GM12878 (cell line): ENCODE measurements around the gene TADA3. TPM values are rescaled to one million over a fixed set of nuclear protein-coding genes. Genes with fewer than 3 reads are reported as not detected.

ENCODE experiments used
- ATAC-seq: fragments of 200-7000 bp; cut with Tn5 transposase; 3 replicates; pipeline ENCODE4 v1.9.1; 2020; ENCODE audit warnings: mild to moderate bottlenecking, moderate library complexity
- BruUV-seq: library from RNA; stranded (reverse); fragments of 400-500 nt; replicated peaks from 2 replicates; lab custom pipeline; 2021; lab: Mats Ljungman, UMichigan
- CTCF ChIA-PET: fragments of 300-600 bp; sonication (Branson Sonifier 250); formaldehyde crosslinking; extraction: SDS; loops from one replicate; lab custom pipeline; 2021; ENCODE audit warnings: inconsistent platforms; lab: Yijun Ruan, JAX
- POLR2A ChIA-PET: fragments of 350-600 bp; formaldehyde crosslinking; extraction: SDS; loops from one replicate; lab custom pipeline; 2021; ENCODE audit warnings: inconsistent platforms; lab: Charles Lee
- RAD21 ChIA-PET: fragments of 300-600 bp; sonication (Branson Sonifier 250); formaldehyde crosslinking; loops from one replicate; lab custom pipeline; 2023; ENCODE audit warnings: antibody characterized with exemption; ENCODE audit not compliant: unreplicated experiment; lab: Charles Lee
- SMC1A ChIA-PET: fragments of 300-600 bp; sonication (Branson Sonifier 250); formaldehyde crosslinking; loops from one replicate; lab custom pipeline; 2023; ENCODE audit not compliant: unreplicated experiment, uncharacterized antibody; lab: Charles Lee
- DNase-seq: peaks from one replicate; pipeline ENCODE4 v3.0.0-alpha.2; 2011; ENCODE audit warnings: low read depth, low spot score
- FAIRE-seq: peaks from 3 replicates; lab custom pipeline; 2011; peaks lifted over from hg19 to GRCh38; lab: Jason Lieb, UNC
- H2AFZ ChIP-seq: 2 replicates; pipeline ENCODE4 v1.6.0; 2011; ENCODE audit warnings: low read depth, low read length, control low read depth; ENCODE audit not compliant: control insufficient read depth
- H3K27ac ChIP-seq: 2 replicates; pipeline ENCODE4 v1.5.1; 2011; ENCODE audit warnings: control low read depth; ENCODE audit not compliant: control insufficient read depth, insufficient read depth
- H3K27me3 ChIP-seq, 2 experiments: replicated peaks in 1 of 2; 2 replicates each; pipeline versions ENCODE4 v1.6.0 to v1.6.1; 2011; ENCODE audit warnings: low read length in 1 of 2; ENCODE audit not compliant: control insufficient read depth in 2 of 2, insufficient read depth in 2 of 2
- H3K36me3 ChIP-seq, 2 experiments: 2 replicates each; pipeline ENCODE4 v1.5.1; 2011; ENCODE audit warnings: low read length in 1 of 2; ENCODE audit not compliant: control insufficient read depth in 2 of 2, insufficient read depth in 2 of 2
- H3K4me1 ChIP-seq: 2 replicates; pipeline ENCODE4 v1.6.1; 2011; ENCODE audit warnings: mild to moderate bottlenecking, low read length, moderate library complexity, mixed read lengths; ENCODE audit not compliant: control insufficient read depth, insufficient read depth
- H3K4me2 ChIP-seq: 2 replicates; pipeline ENCODE4 v1.6.0; 2011; ENCODE audit warnings: control low read depth; ENCODE audit not compliant: control insufficient read depth, insufficient read depth
- H3K4me3 ChIP-seq: fragments of 200-600 bp; sonication (generic); 2 replicates; pipeline ENCODE4 v1.5.1; 2016
- H3K79me2 ChIP-seq: 2 replicates; pipeline ENCODE4 v1.6.0; 2011; ENCODE audit warnings: low read length; ENCODE audit not compliant: control insufficient read depth, insufficient read depth
- H3K9ac ChIP-seq: 2 replicates; pipeline ENCODE4 v1.8.0; 2011; ENCODE audit warnings: low read length, control low read depth, mixed read lengths; ENCODE audit not compliant: control insufficient read depth, insufficient read depth
- H3K9me3 ChIP-seq: replicated peaks from 3 replicates; pipeline ENCODE4 v1.5.1; 2011; ENCODE audit warnings: mild to moderate bottlenecking, low read length; ENCODE audit not compliant: control insufficient read depth, insufficient read depth
- H4K20me1 ChIP-seq: 2 replicates; pipeline ENCODE4 v1.6.0; 2011; ENCODE audit not compliant: control insufficient read depth, insufficient read depth
- HDAC6 ChIP-seq: fragments of 200-600 bp; sonication (generic); IDR thresholded peaks from one replicate; pipeline ENCODE4 v1.8.0; 2017; ENCODE audit warnings: antibody characterized with exemption; ENCODE audit not compliant: unreplicated experiment
- KDM1A ChIP-seq: fragments of 200-600 bp; sonication (generic); IDR thresholded peaks from 2 replicates; pipeline ENCODE4 v1.6.1; 2016; ENCODE audit warnings: borderline replicate concordance
- POU2F2 ChIP-seq: IDR thresholded peaks from 3 replicates; pipeline ENCODE4 v1.6.1; 2011; ENCODE audit warnings: low read depth, mild to moderate bottlenecking, low read length, borderline replicate concordance
- RB1 ChIP-seq: fragments of 450-650 bp; formaldehyde crosslinking; IDR thresholded peaks from 2 replicates; pipeline ENCODE4 v1.6.1; 2017; ENCODE audit warnings: mild to moderate bottlenecking, borderline replicate concordance
- WGBS: methylation state at CpG from one replicate; pipeline ENCODE4 v1.1.6; 2016; ENCODE audit warnings: low lambda C conversion rate; ENCODE audit not compliant: insufficient replicate concordance, insufficient coverage; ENCODE audit errors: missing lambda C conversion rate; 5-methylcytosine and 5-hydroxymethylcytosine counted together
- in situ Hi-C: fragments of 300-500 bp; cut with MboI; formaldehyde crosslinking; loops from 9 replicates; pipeline ENCODE4 v1.14.3; 2018; ENCODE audit warnings: mixed read lengths
- intact Hi-C: fragments of 100-400 bp; cut with micrococcal nuclease; formaldehyde crosslinking; loops from one replicate; pipeline ENCODE4 v1.14.2; 2022; ENCODE audit not compliant: unreplicated experiment
- polyA plus RNA-seq, 11 experiments: library from polyadenylated mRNA; depleted of rRNA in 4 of 11; unstranded in 6 of 11; stranded (reverse) in 5 of 11; fragments of >200 nt; fragmentation: Nextera tagmentation in 4 of 11; fragmentation: Illumina TruSeq in 1 of 11; extraction: Ambion mirVana in 4 of 11; extraction: Trizol in 1 of 11; gene quantifications; 1 replicate in 1 of 11; 2 replicates in 10 of 11; pipeline versions ENCODE4 v1.2.1 to v1.2.3, GENCODE V29; 2011 to 2016; ENCODE audit warnings: inconsistent platforms in 2 of 11, missing spikeins in 2 of 11, low read depth in 1 of 11
- total RNA-seq, 4 experiments: library from RNA; depleted of rRNA in 3 of 4; stranded (reverse); fragments of >200 nt in 3 of 4; fragmentation: Illumina TruSeq in 1 of 4; extraction: Trizol in 1 of 4; gene quantifications; 2 replicates each; pipeline versions ENCODE4 v1.2.1 to v1.2.3, GENCODE V29; 2013 to 2021
- TF ChIP-seq, protein P1 (sequence below): fragments of 450-650 bp; IDR thresholded peaks from 2 replicates; pipeline ENCODE4 v1.6.1; 2017; ENCODE audit warnings: mild to moderate bottlenecking, moderate library complexity
- TF ChIP-seq, protein P2 (sequence below): fragments of 450-650 bp; IDR thresholded peaks from 2 replicates; pipeline ENCODE4 v1.6.1; 2016; ENCODE audit warnings: mild to moderate bottlenecking

TADA3 gene
- total and polyA plus RNA-seq, 10 of the 15 experiments (the other 5 are each of a cell fraction or from before 2014, with no cell fraction given) = 2.6 to 71.2 (median 51.0) TPM

- FAIRE-seq (no peak), ATAC-seq (no peak)
- Histone ChIP-seq H3K36me3 (peaks cover 21 to 27% of the 10 kb centered on the region in 2 experiments), H3K9me3 (no peaks in the 10 kb centered on the region), H3K4me1 (peaks cover 21% of the 10 kb centered on the region), H3K4me3 (no peak overlapping the region), H3K27ac (no peak overlapping the region), H3K27me3 (no peaks in the 10 kb centered on the region), H2AFZ (no peak overlapping the region), H3K79me2 (peaks cover 15% of the 10 kb centered on the region)
- ChIA-PET CTCF (interaction anchor here (3.2 kb wide), 1 partner anchor 15 kb away, joined by 24 read pairs; the partner anchor contains the start of gene BRPF1), SMC1A (interaction anchor here (2.6 kb wide), 1 partner anchor 16 kb away, joined by 16 read pairs; the partner anchor contains the start of gene BRPF1)
- WGBS = 100% methylated on average over 2 of the region's 2 CpGs
- in situ Hi-C loops = no loop called here
- no peak for TF ChIP-seq POU2F2
- TF ChIP-seq, protein P1, sequence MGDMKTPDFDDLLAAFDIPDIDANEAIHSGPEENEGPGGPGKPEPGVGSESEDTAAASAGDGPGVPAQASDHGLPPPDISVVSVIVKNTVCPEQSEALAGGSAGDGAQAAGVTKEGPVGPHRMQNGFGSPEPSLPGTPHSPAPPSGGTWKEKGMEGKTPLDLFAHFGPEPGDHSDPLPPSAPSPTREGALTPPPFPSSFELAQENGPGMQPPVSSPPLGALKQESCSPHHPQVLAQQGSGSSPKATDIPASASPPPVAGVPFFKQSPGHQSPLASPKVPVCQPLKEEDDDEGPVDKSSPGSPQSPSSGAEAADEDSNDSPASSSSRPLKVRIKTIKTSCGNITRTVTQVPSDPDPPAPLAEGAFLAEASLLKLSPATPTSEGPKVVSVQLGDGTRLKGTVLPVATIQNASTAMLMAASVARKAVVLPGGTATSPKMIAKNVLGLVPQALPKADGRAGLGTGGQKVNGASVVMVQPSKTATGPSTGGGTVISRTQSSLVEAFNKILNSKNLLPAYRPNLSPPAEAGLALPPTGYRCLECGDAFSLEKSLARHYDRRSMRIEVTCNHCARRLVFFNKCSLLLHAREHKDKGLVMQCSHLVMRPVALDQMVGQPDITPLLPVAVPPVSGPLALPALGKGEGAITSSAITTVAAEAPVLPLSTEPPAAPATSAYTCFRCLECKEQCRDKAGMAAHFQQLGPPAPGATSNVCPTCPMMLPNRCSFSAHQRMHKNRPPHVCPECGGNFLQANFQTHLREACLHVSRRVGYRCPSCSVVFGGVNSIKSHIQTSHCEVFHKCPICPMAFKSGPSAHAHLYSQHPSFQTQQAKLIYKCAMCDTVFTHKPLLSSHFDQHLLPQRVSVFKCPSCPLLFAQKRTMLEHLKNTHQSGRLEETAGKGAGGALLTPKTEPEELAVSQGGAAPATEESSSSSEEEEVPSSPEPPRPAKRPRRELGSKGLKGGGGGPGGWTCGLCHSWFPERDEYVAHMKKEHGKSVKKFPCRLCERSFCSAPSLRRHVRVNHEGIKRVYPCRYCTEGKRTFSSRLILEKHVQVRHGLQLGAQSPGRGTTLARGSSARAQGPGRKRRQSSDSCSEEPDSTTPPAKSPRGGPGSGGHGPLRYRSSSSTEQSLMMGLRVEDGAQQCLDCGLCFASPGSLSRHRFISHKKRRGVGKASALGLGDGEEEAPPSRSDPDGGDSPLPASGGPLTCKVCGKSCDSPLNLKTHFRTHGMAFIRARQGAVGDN = no peak
- TF ChIP-seq HDAC6 = no peak
- TF ChIP-seq, protein P2, sequence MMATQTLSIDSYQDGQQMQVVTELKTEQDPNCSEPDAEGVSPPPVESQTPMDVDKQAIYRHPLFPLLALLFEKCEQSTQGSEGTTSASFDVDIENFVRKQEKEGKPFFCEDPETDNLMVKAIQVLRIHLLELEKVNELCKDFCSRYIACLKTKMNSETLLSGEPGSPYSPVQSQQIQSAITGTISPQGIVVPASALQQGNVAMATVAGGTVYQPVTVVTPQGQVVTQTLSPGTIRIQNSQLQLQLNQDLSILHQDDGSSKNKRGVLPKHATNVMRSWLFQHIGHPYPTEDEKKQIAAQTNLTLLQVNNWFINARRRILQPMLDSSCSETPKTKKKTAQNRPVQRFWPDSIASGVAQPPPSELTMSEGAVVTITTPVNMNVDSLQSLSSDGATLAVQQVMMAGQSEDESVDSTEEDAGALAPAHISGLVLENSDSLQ = no peak
- TF ChIP-seq RB1 = no peak
- TF ChIP-seq KDM1A = no peak
- TF ChIP-seq, all 136 proteins: peak for 0
- no peak for DNase-seq
- RAD21 ChIA-PET = no interaction called here
- BruUV-seq = no TSS peak
- intact Hi-C loops = no loop called here
- POLR2A ChIA-PET = no interaction called here
- Histone ChIP-seq H3K9ac (no peak overlapping the region), H3K4me2 (no peak overlapping the region), H4K20me1 (no peaks in the 10 kb centered on the region)
Observed at GRCh38 chr3:9748031-9748430, 44.2 kb downstream of the TADA3 start.
